SK-N-SH (cell line): ENCODE results near the gene MPV17. TPM values are rescaled to one million over a fixed set of nuclear protein-coding genes. Genes with fewer than 3 reads are reported as not detected.
A peak's percentile ranks its signal among the peaks of the same experiment; 100 is the strongest.

Experiments used
- CTCF ChIA-PET: fragments of 300-600, 350-600 bp; formaldehyde crosslinking; extraction: SDS; loops from one replicate; lab custom pipeline; 2021; lab: Yijun Ruan, JAX
- POLR2A ChIA-PET: fragments of 350-600 bp; sonication (Branson Sonifier 250); formaldehyde crosslinking; extraction: SDS; loops from one replicate; lab custom pipeline; 2020; ENCODE audit warnings: antibody characterized with exemption, inconsistent platforms; lab: Yijun Ruan, JAX
- DNase-seq: peaks from one replicate; pipeline ENCODE4 v3.0.0; 2012
- H2AFZ ChIP-seq: fragments of 200-600 bp; sonication (generic); 2 replicates; pipeline ENCODE4 v1.8.1; 2016; ENCODE audit warnings: antibody characterized with exemption, mild to moderate bottlenecking, low read depth
- H3F3A ChIP-seq: fragments of 200-600 bp; sonication (generic); replicated peaks from 2 replicates; pipeline ENCODE3; 2016; ENCODE audit warnings: antibody characterized with exemption, mild to moderate bottlenecking; ENCODE audit not compliant: insufficient read depth
- H3K27ac ChIP-seq, 2 experiments: fragments of 200-500 bp in 1 of 2; fragments of 200-600 bp in 1 of 2; sonication (Bioruptor generic) in 1 of 2; sonication (generic), shearing (Covaris generic) in 1 of 2; 2 replicates each; pipeline versions ENCODE4 v1.5.1 to v1.6.1; 2014 to 2016; ENCODE audit warnings: low read depth in 2 of 2, inconsistent platforms in 1 of 2, low read length in 1 of 2, mild to moderate bottlenecking in 1 of 2, mixed read lengths in 1 of 2
- H3K27me3 ChIP-seq: fragments of 200-600 bp; sonication (generic), shearing (Covaris generic); 2 replicates; pipeline ENCODE4 v1.6.1; 2016; ENCODE audit warnings: mixed run types; ENCODE audit not compliant: insufficient read depth
- H3K36me3 ChIP-seq, 2 experiments: fragments of 200-500 bp in 1 of 2; fragments of 200-600 bp in 1 of 2; sonication (Bioruptor generic) in 1 of 2; sonication (generic) in 1 of 2; replicated peaks in 1 of 2; 2 replicates each; pipeline versions ENCODE3 to v1.5.1; 2014 to 2016; ENCODE audit warnings: low read length in 1 of 2, mild to moderate bottlenecking in 1 of 2; ENCODE audit not compliant: insufficient read depth in 2 of 2, control insufficient read depth in 1 of 2
- H3K4me1 ChIP-seq, 2 experiments: fragments of 200-500 bp in 1 of 2; fragments of 200-600 bp in 1 of 2; sonication (Bioruptor generic) in 1 of 2; sonication (generic), shearing (Covaris generic) in 1 of 2; 2 replicates each; pipeline versions ENCODE4 v1.5.1 to v1.6.1; 2014 to 2016; ENCODE audit warnings: low read depth in 1 of 2, low read length in 1 of 2, mixed run types in 1 of 2; ENCODE audit not compliant: insufficient read depth in 2 of 2, control insufficient read depth in 1 of 2
- H3K4me2 ChIP-seq: fragments of 200-600 bp; sonication (generic), shearing (Covaris generic); 2 replicates; pipeline ENCODE4 v1.6.1; 2017; ENCODE audit warnings: mixed run types
- H3K4me3 ChIP-seq, 2 experiments: fragments of 200-500 bp in 1 of 2; fragments of 200-600 bp in 1 of 2; sonication (Bioruptor generic) in 1 of 2; sonication (generic), shearing (Covaris generic) in 1 of 2; 2 replicates each; pipeline versions ENCODE4 v1.5.1 to v1.8.1; 2014 to 2016; ENCODE audit warnings: low read depth in 2 of 2, inconsistent platforms in 1 of 2, low read length in 1 of 2, mild to moderate bottlenecking in 1 of 2, mixed read lengths in 1 of 2, moderate library complexity in 1 of 2
- H3K79me2 ChIP-seq: fragments of 200-600 bp; sonication (generic); 2 replicates; pipeline ENCODE4 v1.8.1; 2017; ENCODE audit warnings: mild to moderate bottlenecking; ENCODE audit not compliant: insufficient read depth
- H3K9ac ChIP-seq: fragments of 200-600 bp; sonication (generic); 2 replicates; pipeline ENCODE4 v1.6.1; 2017; ENCODE audit warnings: mixed run types
- H3K9me2 ChIP-seq: fragments of 200-600 bp; sonication (generic); 2 replicates; pipeline ENCODE4 v1.6.1; 2017; ENCODE audit warnings: mixed run types
- H3K9me3 ChIP-seq: fragments of 200-600 bp; sonication (generic); 2 replicates; pipeline ENCODE4 v1.6.1; 2017; ENCODE audit warnings: mixed run types, mild to moderate bottlenecking, moderate library complexity
- H4K20me1 ChIP-seq: fragments of 200-600 bp; sonication (generic); 2 replicates; pipeline ENCODE4 v1.6.1; 2017; ENCODE audit warnings: mild to moderate bottlenecking, mixed run types; ENCODE audit not compliant: insufficient read depth
- CHD2 ChIP-seq: fragments of 150-350 bp; IDR thresholded peaks from 2 replicates; pipeline ENCODE4 v1.6.1; 2018; ENCODE audit warnings: low read length; ENCODE audit not compliant: partially characterized antibody
- CTCF ChIP-seq: fragments of 200-600 bp; sonication (generic); IDR thresholded peaks from 2 replicates; pipeline ENCODE4 v1.6.1; 2017; ENCODE audit warnings: antibody characterized with exemption, mild to moderate bottlenecking, moderate library complexity
- ELF1 ChIP-seq: IDR thresholded peaks from 2 replicates; pipeline ENCODE4 v1.4.0; 2012
- EP300 ChIP-seq, 2 experiments: IDR thresholded peaks; 2 replicates each; pipeline versions ENCODE4 v1.4.0 to v1.6.1; 2012; ENCODE audit warnings: borderline replicate concordance in 1 of 2, low read depth in 1 of 2, low read length in 1 of 2
- EZH2phosphoT487 ChIP-seq: fragments of 200-600 bp; sonication (generic); IDR thresholded peaks from 2 replicates; pipeline ENCODE4 v1.6.1; 2017; ENCODE audit warnings: low read depth, mixed run types, mild to moderate bottlenecking, antibody characterized with exemption, moderate library complexity, borderline replicate concordance
- FOSL2 ChIP-seq: IDR thresholded peaks from 2 replicates; pipeline ENCODE4 v1.4.0; 2012; ENCODE audit warnings: low read depth, mild to moderate bottlenecking, moderate library complexity, borderline replicate concordance
- FOXM1 ChIP-seq: IDR thresholded peaks from 2 replicates; pipeline ENCODE4 v1.4.0; 2012; ENCODE audit warnings: low read depth, mild to moderate bottlenecking
- GATA2 ChIP-seq: sonication (generic); formaldehyde crosslinking; IDR thresholded peaks from 2 replicates; pipeline ENCODE4 v1.5.0; 2020; ENCODE audit warnings: mild to moderate bottlenecking, missing genetic modification reagents
- JUND ChIP-seq: IDR thresholded peaks from 2 replicates; pipeline ENCODE4 v1.4.0; 2012
- MAX ChIP-seq: IDR thresholded peaks from 2 replicates; pipeline ENCODE4 v1.4.0; 2012; ENCODE audit warnings: low read depth
- MEF2A ChIP-seq: IDR thresholded peaks from 2 replicates; pipeline ENCODE4 v1.4.0; 2012; ENCODE audit warnings: low read depth, borderline replicate concordance
- MXI1 ChIP-seq: IDR thresholded peaks from 2 replicates; pipeline ENCODE4 v1.6.1; 2012; ENCODE audit warnings: mild to moderate bottlenecking, low read depth, low read length, improper control_type of control experiment
- NFIC ChIP-seq: IDR thresholded peaks from 2 replicates; pipeline ENCODE4 v1.4.0; 2012; ENCODE audit warnings: borderline replicate concordance
- NRF1 ChIP-seq: IDR thresholded peaks from 2 replicates; pipeline ENCODE4 v1.6.1; 2012; ENCODE audit warnings: low read depth, mild to moderate bottlenecking, low read length
- PBX3 ChIP-seq: IDR thresholded peaks from 2 replicates; pipeline ENCODE4; 2012
- RAD21 ChIP-seq: IDR thresholded peaks from 2 replicates; pipeline ENCODE4 v1.6.1; 2012; ENCODE audit warnings: mild to moderate bottlenecking, low read length
- RCOR1 ChIP-seq: fragments of 150-350 bp; IDR thresholded peaks from 2 replicates; pipeline ENCODE4 v1.6.1; 2017; ENCODE audit warnings: antibody characterized with exemption, low read length
- RXRA ChIP-seq: IDR thresholded peaks from 2 replicates; pipeline ENCODE4 v1.4.0; 2012; ENCODE audit warnings: low read depth, mild to moderate bottlenecking, borderline replicate concordance
- SIN3A ChIP-seq: IDR thresholded peaks from 2 replicates; pipeline ENCODE4 v1.6.1; 2012; ENCODE audit warnings: low read depth, mild to moderate bottlenecking, low read length, moderate library complexity, borderline replicate concordance
- SMC3 ChIP-seq: IDR thresholded peaks from 2 replicates; pipeline ENCODE4 v1.6.1; 2012; ENCODE audit warnings: low read depth, low read length, improper control_type of control experiment
- TAF1 ChIP-seq: IDR thresholded peaks from 2 replicates; pipeline ENCODE4 v1.6.1; 2012; ENCODE audit warnings: low read depth, mild to moderate bottlenecking, low read length, moderate library complexity, borderline replicate concordance
- TCF12 ChIP-seq: IDR thresholded peaks from 2 replicates; pipeline ENCODE4 v1.4.0; 2012
- TEAD4 ChIP-seq: IDR thresholded peaks from 2 replicates; pipeline ENCODE4 v1.4.0; 2012; ENCODE audit warnings: mild to moderate bottlenecking, borderline replicate concordance; ENCODE audit not compliant: insufficient read depth
- USF2 ChIP-seq: fragments of 150-350 bp; IDR thresholded peaks from 2 replicates; pipeline ENCODE4 v1.6.1; 2017; ENCODE audit warnings: antibody characterized with exemption, low read length, low read depth, borderline replicate concordance
- YY1 ChIP-seq: IDR thresholded peaks from 2 replicates; pipeline ENCODE4 v1.4.0; 2012; ENCODE audit warnings: low read depth, mild to moderate bottlenecking
- WGBS: methylation state at CpG from one replicate; pipeline ENCODE4 v1.1.6; 2017; ENCODE audit warnings: low lambda C conversion rate; 5-methylcytosine and 5-hydroxymethylcytosine counted together
- polyA plus RNA-seq, 3 experiments: library from polyadenylated mRNA; depleted of rRNA; stranded (reverse); fragments of >200 nt; gene quantifications; 2 replicates each; pipeline ENCODE4 v1.2.3, GENCODE V29; 2012
- TF ChIP-seq, protein P1 (sequence below): IDR thresholded peaks from 2 replicates; pipeline ENCODE4 v1.4.0; 2012; ENCODE audit warnings: low read depth, borderline replicate concordance

MPV17 gene, protein sequence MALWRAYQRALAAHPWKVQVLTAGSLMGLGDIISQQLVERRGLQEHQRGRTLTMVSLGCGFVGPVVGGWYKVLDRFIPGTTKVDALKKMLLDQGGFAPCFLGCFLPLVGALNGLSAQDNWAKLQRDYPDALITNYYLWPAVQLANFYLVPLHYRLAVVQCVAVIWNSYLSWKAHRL
- 255 and 265 TPM in 2 replicates for polyA plus RNA-seq (2012; rRNA removed)
- 202 and 227 TPM in 2 replicates for polyA plus RNA-seq (2012; cell fraction: cytosol; rRNA removed)
- polyA plus RNA-seq (2012; cell fraction: nucleus; rRNA removed), result 276 and 373 TPM in 2 replicates

DNA sequence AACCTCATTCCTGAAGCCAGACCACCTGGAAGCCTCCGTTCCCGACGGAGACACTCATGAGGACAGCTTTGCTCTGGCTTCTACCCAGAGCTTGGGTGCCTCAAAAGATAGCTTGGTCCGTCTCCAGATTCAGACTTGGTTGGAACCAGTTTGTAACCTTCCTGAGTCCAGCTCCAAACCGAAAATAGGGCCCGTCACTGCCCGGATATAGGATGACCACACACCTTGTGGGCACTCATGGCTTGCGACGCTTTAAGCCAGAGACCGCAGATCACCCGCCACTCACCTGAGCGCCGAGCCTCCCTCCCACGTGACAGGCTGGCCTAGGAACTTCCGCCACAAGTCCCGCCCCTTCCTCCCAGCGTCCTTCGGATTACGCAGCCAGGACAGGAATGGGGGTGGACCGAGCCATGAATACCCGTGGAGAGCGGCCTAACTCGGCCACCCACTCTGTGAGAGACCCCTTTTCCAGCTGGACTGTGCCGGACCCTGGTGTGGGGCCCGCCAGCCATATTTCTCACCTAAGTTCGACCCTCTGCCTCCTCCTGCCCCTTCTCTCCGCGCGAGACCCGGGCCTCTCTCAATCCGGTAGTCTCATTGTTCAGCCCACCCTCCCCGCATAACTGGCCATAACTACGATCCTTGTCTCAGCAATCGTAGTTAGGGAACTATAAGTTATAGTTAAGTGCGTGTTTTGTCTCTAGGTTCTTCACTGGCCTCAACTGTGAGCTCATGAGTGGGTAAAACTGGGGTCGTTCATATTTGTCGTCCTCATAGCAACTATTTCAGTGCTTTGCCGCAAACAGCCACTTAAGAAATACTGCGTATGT lies at the start of gene MPV17:
Gene MPV17, minus strand, starts transcription at position 332 of the 830 bp plus-strand sequence. CDS start 580 bp downstream, outside the sequence.
- H3K4me2 ChIP-seq, result peak within 1 kb of the TSS; percentile 93
- peaks cover 13% of the 10 kb centered on the region for H3F3A ChIP-seq
- H4K20me1 ChIP-seq, result no peaks in the 10 kb centered on the region
- H3K9ac ChIP-seq, result peak within 1 kb of the TSS; percentile 90
- H3K4me1 ChIP-seq, result peaks cover 9 to 23% of the 10 kb centered on the region in 2 experiments; a peak in 3 of 4 replicates
- no peaks in the 10 kb centered on the region for H3K9me2 ChIP-seq
- DNase-seq, result peak; percentile 98
- no peaks in the 10 kb centered on the region for H3K9me3 ChIP-seq
- H3K79me2 ChIP-seq, result peaks cover 28% of the 10 kb centered on the region; the same call in 1 of the 2 replicates
- peak within 1 kb of the TSS; percentile 76 to 93 for H3K4me3 ChIP-seq
- peak within 1 kb of the TSS; percentile 68 for H2AFZ ChIP-seq
- H3K36me3 ChIP-seq, result peaks cover 3 to 22% of the 10 kb centered on the region in 2 experiments
- CTCF ChIA-PET, result interaction anchor here (0.6 to 2.8 kb wide), 11 partner anchors 9 to 274 kb away, joined by 3 to 27 read pairs (median 4); partner anchors contain the start of gene EIF2B4
- POLR2A ChIA-PET, result interaction anchor here (0.6 to 2.8 kb wide), 17 partner anchors 8 to 252 kb away, joined by 3 to 16 read pairs (median 5); partner anchors contain the start of genes EIF2B4, GTF3C2, NRBP1 and OST4
- H3K27ac ChIP-seq, result peak within 1 kb of the TSS; percentile 90 to 98
- no peaks in the 10 kb centered on the region for H3K27me3 ChIP-seq
- 1% methylated on average over 29 of the region's 39 CpGs for WGBS
- TF ChIP-seq RCOR1, result no peak; the same call in 1 of the 2 replicates
- no peak for TF ChIP-seq RXRA
- TF ChIP-seq FOXM1, result no peak
- no peak for TF ChIP-seq RAD21
- TF ChIP-seq YY1, result peak; percentile 77
- TF ChIP-seq USF2, result peak; percentile 82
- TF ChIP-seq, protein P1, sequence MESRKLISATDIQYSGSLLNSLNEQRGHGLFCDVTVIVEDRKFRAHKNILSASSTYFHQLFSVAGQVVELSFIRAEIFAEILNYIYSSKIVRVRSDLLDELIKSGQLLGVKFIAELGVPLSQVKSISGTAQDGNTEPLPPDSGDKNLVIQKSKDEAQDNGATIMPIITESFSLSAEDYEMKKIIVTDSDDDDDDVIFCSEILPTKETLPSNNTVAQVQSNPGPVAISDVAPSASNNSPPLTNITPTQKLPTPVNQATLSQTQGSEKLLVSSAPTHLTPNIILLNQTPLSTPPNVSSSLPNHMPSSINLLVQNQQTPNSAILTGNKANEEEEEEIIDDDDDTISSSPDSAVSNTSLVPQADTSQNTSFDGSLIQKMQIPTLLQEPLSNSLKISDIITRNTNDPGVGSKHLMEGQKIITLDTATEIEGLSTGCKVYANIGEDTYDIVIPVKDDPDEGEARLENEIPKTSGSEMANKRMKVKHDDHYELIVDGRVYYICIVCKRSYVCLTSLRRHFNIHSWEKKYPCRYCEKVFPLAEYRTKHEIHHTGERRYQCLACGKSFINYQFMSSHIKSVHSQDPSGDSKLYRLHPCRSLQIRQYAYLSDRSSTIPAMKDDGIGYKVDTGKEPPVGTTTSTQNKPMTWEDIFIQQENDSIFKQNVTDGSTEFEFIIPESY, result no peak; the same call in 1 of the 2 replicates
- TF ChIP-seq NFIC, result no peak
- peak; percentile 3 for TF ChIP-seq JUND
- peak; percentile 98 for TF ChIP-seq MAX
- no peak for TF ChIP-seq EZH2phosphoT487
- TF ChIP-seq SMC3, result no peak
- peak; percentile 88 for TF ChIP-seq CHD2
- peak; percentile 92 for TF ChIP-seq TAF1
- TF ChIP-seq GATA2 (CRISPR knock-in tag), result no peak
- no peak for TF ChIP-seq NRF1
- no peak; the same call in 1 of the 2 replicates for TF ChIP-seq FOSL2
- TF ChIP-seq SIN3A, result peak; percentile 91
- peak; percentile 16; the same call in 1 of the 2 replicates for TF ChIP-seq TCF12
- TF ChIP-seq CTCF, result no peak
- TF ChIP-seq MXI1, result peak; percentile 98
- no peak for TF ChIP-seq EP300 (IDR thresholded peaks at IDR 0.05; ENCODE audit: borderline replicate concordance in 1 of 2, low read depth in 1 of 2, low read length in 1 of 2)
- no peak for TF ChIP-seq ELF1
- peak; percentile 84 for TF ChIP-seq PBX3
- no peak for TF ChIP-seq MEF2A
- TF ChIP-seq TEAD4, result no peak; the same call in 1 of the 2 replicates
